Stimulated activated naive CD8-positive, alpha-beta T cell treated with anti-CD3 and anti-CD28 coated beads, Interleukin-15, Interleukin-2, amounts not matched to agents 100 ng/mL and 50 ng/mL, for 24 hours (primary cell): ENCODE results near the gene NOXA1.
"Not testable (repeated sequence)": the region's sequence is repeated elsewhere in the genome, so short reads cannot be mapped to it uniquely, and the experiment has no call there.

Experiments
- H3K27ac Mint-ChIP-seq: one replicate; pipeline ENCODE4 v1.8.0; 2021; ENCODE audit warnings: mild to moderate bottlenecking, mixed read lengths
- H3K27me3 Mint-ChIP-seq: one replicate; pipeline ENCODE4 v1.8.0; 2021; ENCODE audit warnings: mixed read lengths
- H3K36me3 Mint-ChIP-seq: one replicate; pipeline ENCODE4 v1.8.0; 2021; ENCODE audit warnings: low read depth, mixed read lengths
- H3K4me1 Mint-ChIP-seq: one replicate; pipeline ENCODE4 v1.8.0; 2021; ENCODE audit warnings: low read depth, mixed read lengths
- H3K4me3 Mint-ChIP-seq: one replicate; pipeline ENCODE4 v1.8.0; 2021; ENCODE audit warnings: mild to moderate bottlenecking, mixed read lengths
- H3K9me3 Mint-ChIP-seq: one replicate; pipeline ENCODE4 v1.8.0; 2021; ENCODE audit warnings: mixed read lengths

NOXA1 gene

GRCh38 chr9:137383784-137384756 lies 39.1 kb upstream of the NOXA1 start:
- Mint-ChIP-seq H3K36me3 (no peaks in the 10 kb centered on the region), H3K4me1 (peaks cover 7% of the 10 kb centered on the region), H3K9me3 (no peaks in the 10 kb centered on the region), H3K27ac (no peak overlapping the region), H3K4me3 (no peak overlapping the region), H3K27me3 (no peaks in the 10 kb centered on the region)

DNA sequence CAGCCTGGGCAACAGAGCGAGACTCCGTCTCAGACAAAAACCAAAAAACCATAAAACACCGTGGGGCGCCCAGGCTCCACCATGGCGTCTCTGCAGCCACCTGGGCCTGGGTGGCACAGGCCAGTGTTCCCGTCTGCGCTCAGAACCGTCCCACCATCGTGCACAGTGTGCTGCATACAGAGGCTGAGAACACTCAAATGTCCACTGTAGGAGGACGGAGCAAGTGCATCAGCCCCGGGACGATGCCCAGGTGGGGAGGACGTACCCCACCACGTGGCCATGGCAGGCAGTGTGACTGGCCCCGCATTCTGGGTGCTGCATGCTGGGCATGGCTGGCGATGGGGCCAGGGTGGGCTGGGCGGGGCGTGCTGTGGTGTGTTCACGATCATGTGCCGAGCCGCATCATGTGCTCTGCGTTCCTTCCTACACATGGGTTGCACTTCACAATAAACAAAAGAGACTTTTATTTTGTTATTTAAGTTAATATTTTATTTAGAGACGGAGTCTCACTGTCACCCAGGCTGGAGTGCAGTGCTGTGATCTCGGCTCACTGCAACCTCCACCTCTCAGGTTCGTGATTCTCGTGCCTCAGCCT lies 38.0 kb upstream of the NOXA1 start:
- Mint-ChIP-seq H3K4me3 (no peak overlapping the region), H3K4me1 (peaks cover 7% of the 10 kb centered on the region), H3K27me3 (no peaks in the 10 kb centered on the region), H3K27ac (no peak overlapping the region), H3K36me3 (no peaks in the 10 kb centered on the region), H3K9me3 (no peaks in the 10 kb centered on the region)

- not testable (repeated sequence) for H3K36me3 Mint-ChIP-seq, H3K4me1 Mint-ChIP-seq, H3K4me3 Mint-ChIP-seq, H3K27me3 Mint-ChIP-seq, H3K9me3 Mint-ChIP-seq, H3K27ac Mint-ChIP-seq
Observed at GRCh38 chr9:137386507-137387113, 36.6 kb upstream of the NOXA1 start.

DNA sequence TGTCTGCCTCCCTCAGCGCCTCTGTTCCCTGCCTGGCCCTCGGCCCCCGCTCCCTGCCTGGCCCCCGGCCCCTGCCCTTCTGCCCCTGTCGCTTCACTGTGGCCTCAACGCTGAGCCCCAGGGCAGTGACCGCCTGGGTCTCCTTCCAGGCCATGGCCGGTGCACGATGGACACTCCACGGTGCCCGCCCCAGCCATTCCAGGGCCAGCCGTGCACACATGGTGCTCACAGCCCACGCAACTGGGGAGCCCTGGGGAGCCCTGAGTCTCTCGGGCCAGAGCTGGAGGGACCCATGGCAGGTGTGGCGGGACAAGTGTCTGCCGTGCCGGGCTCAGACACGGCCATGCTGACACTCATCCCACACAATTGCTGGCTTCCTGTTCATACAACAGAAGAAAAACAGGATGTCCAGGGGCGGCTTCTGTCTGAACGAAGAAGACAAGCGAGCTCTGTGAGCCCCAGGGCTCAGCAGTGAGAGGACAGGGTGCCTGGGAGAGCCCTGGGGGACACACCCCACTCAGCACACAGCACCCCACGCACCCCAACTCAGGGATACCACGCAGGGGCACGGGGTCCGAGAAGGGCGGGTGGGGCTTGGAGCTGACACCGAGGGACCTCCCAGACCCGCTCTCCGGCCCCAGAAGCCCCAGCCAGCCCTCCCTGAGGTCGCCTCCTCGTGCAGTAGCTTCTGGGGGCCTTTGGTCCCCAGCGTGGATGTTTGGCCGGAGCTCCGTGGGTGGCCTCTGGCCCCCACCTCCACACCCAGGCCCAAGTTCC lies 35.9 kb upstream of the NOXA1 start:
- Mint-ChIP-seq H3K27ac (peak overlapping the region; percentile 5), H3K4me3 (no peak overlapping the region), H3K27me3 (no peaks in the 10 kb centered on the region), H3K4me1 (peaks cover 7% of the 10 kb centered on the region), H3K9me3 (no peaks in the 10 kb centered on the region), H3K36me3 (no peaks in the 10 kb centered on the region)

- no peaks in the 10 kb centered on the region for H3K9me3 Mint-ChIP-seq
- H3K27ac Mint-ChIP-seq, result no peak overlapping the region
- peaks cover 7% of the 10 kb centered on the region for H3K4me1 Mint-ChIP-seq
Observed at GRCh38 chr9:137387891-137388560, 35.2 kb upstream of the NOXA1 start.

GRCh38 chr9:137388589-137389427 lies 34.4 kb upstream of the NOXA1 start:
- no peak overlapping the region for H3K4me3 Mint-ChIP-seq
- H3K4me1 Mint-ChIP-seq, result peaks cover 7% of the 10 kb centered on the region
- H3K9me3 Mint-ChIP-seq, result no peaks in the 10 kb centered on the region
- H3K27me3 Mint-ChIP-seq, result no peaks in the 10 kb centered on the region
- no peak overlapping the region for H3K27ac Mint-ChIP-seq
- no peaks in the 10 kb centered on the region for H3K36me3 Mint-ChIP-seq

More at GRCh38 chr9:137387891-137388560, 35.2 kb upstream of the NOXA1 start:
- no peaks in the 10 kb centered on the region for H3K27me3 Mint-ChIP-seq
- H3K36me3 Mint-ChIP-seq, result no peaks in the 10 kb centered on the region
- no peak overlapping the region for H3K4me3 Mint-ChIP-seq

GRCh38 chr9:137389428-137389746 lies 33.8 kb upstream of the NOXA1 start:
- Mint-ChIP-seq H3K36me3 (no peaks in the 10 kb centered on the region), H3K4me1 (peaks cover 7% of the 10 kb centered on the region), H3K27me3 (no peaks in the 10 kb centered on the region), H3K9me3 (no peaks in the 10 kb centered on the region), H3K27ac (no peak overlapping the region), H3K4me3 (no peak overlapping the region)

- Mint-ChIP-seq H3K9me3 (no peaks in the 10 kb centered on the region), H3K36me3 (no peaks in the 10 kb centered on the region), H3K27ac (no peak overlapping the region), H3K4me1 (peaks cover 7% of the 10 kb centered on the region), H3K27me3 (no peaks in the 10 kb centered on the region), H3K4me3 (no peak overlapping the region)
Observed at GRCh38 chr9:137390553-137391410, 32.4 kb upstream of the NOXA1 start.

- Mint-ChIP-seq H3K36me3 (no peaks in the 10 kb centered on the region), H3K4me3 (no peak overlapping the region), H3K27ac (no peak overlapping the region), H3K9me3 (no peaks in the 10 kb centered on the region), H3K4me1 (peaks cover 7% of the 10 kb centered on the region), H3K27me3 (no peaks in the 10 kb centered on the region)
Observed at GRCh38 chr9:137391411-137391754, 31.8 kb upstream of the NOXA1 start.

DNA sequence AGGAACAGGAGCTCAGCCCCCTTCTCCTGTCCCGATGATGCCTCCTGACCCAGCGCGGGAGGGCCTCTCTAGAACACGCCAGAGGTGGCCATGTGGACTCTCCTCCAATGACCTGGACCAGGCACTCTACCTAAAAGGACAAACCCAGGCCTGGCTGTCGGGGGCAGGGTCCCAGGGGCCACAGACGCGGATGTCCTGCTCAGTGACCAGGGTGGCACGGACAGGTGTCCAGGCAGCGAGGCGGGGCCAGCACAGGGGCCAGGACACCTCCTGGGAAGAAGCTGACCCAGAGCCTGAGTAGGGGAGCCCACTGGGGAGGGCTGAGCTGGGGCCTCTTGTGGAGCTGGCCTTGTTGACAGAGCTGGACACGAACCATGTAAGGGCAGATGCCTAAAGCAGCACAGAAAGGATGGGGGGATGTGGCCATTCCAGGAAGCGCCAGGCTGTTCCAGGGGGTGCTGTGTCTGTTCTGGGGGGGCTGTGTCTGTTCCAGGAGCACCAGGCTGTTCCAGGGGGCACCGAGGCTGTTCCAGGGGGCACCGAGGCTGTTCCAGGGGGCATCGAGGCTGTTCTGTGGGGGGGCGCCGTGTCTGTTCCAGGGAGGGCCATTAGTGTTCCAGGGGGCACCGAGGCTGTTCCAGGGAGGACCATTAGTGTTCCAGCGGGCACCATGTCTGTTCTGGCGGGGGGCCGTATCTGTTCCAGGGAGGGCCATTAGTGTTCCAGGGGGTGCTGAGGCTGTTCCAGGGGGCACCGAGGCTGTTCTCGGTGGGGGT lies 30.8 kb upstream of the NOXA1 start:
- H3K4me3 Mint-ChIP-seq, result no peak overlapping the region
- peaks cover 11% of the 10 kb centered on the region for H3K4me1 Mint-ChIP-seq
- H3K9me3 Mint-ChIP-seq, result no peaks in the 10 kb centered on the region
- H3K27me3 Mint-ChIP-seq, result no peaks in the 10 kb centered on the region
- no peak overlapping the region for H3K27ac Mint-ChIP-seq
- H3K36me3 Mint-ChIP-seq, result no peaks in the 10 kb centered on the region

DNA sequence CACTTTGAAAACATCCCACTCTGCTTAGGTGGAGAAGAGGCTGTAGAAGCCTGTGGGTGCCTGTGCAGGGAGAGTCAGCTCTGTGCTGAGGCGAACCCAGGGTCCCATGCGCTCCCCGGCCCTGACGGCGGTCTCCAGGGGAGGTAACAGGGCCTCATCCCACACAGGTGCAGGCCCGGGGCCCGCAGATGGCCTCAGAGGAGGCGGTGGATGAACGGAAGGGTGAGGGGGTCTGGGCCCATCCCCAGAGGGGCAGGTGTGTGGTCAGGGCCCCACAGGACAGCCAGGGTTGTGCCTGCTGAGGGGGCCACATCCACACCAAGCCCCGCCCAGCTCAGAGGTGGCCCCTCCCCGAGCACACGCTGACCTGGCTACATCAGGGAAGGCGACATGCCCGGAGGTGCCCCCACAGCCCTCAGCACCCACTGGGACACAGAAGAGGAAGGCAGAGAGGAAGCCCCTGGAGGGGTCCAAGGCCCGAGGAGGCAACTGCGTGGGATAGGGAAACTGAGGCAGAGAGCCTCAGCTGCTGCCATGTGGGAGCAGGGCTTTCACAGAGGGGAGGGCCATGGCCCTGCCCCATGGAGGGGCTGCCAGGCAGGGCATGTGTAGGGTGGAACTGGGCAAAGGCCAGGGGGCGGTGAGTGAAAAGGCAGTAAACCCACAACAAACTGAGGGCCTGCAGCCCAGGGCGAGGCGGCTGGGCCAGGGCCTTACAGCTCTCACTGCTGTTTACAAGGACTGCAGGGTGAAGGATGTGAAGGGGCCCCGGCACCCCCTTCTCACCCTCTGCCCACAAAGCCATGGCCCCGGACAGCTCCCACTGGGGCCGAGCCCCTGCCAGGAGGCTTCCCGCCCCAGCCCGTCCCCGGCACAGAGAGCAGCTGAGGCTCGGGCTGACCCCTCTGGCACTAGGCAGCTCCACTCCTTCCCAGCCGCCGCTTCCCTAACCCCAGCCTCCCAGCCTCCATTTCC lies 29.7 kb upstream of the NOXA1 start:
- Mint-ChIP-seq H3K36me3 (no peaks in the 10 kb centered on the region), H3K27ac (no peak overlapping the region), H3K27me3 (no peaks in the 10 kb centered on the region), H3K9me3 (no peaks in the 10 kb centered on the region), H3K4me3 (no peak overlapping the region), H3K4me1 (peaks cover 16% of the 10 kb centered on the region)
